ENCODE data around the gene FOXL1.

Gene FOXL1

GRCh38 chr16:86549076-86549892, 29.1 kb upstream of the FOXL1 start:
- no peak for DNase-seq

DNA sequence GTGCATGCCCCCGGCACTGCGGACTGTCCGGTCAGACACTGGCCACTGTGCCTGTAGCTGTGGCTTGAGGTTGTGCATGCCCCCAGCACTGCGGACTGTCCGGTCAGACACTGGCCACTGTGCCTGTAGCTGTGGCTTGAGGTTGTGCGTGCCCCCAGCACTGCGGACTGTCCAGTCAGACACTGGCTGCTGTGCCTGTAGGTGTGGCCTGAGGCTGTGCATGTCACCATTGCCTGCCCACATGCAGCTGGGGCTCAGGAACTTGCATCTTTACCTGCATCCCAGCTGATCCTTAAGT, 28.5 kb upstream of the FOXL1 start:
- DNase-seq, result no peak

GRCh38 chr16:86550281-86550680, 28.1 kb upstream of the FOXL1 start:
- DNase-seq, result no peak

DNA sequence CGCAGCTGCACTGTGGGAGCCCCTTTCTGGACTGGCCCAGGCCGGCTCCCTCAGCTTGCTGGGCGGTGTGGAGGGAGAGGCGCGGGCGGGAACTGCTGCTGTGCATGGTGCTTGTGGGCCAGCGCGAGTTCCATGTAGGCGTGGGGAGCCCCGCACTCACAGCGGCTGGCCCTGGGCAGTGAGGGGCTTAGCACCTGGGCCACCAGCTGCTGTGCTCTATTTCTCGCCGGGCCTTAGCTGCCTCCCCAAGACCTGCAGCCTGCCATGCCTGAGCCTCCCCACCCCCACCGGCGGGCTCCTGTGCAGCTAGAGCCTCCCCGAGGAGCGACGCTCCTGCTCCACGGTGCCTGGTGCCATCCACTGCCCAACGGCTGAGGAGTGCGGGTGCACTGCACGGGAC, 25.0 kb upstream of the FOXL1 start:
- DNase-seq, result no peak

DNA sequence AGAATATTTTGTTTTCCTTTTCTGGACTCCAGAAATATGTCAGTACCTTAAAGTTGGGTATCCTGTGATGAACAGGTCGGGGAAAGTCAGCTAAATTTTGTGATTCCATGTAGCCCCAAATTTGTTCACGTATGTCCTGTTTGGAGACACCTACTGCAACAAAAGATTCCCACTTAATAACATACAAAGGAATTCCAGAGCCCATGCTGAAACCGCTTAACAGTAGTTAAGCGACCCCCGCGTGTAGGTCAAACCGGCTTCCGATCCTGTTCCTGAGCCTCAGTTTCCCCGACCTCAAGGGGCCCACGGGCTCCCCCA, 23.8 kb upstream of the FOXL1 start:
- DNase-seq, result no peak

DNA sequence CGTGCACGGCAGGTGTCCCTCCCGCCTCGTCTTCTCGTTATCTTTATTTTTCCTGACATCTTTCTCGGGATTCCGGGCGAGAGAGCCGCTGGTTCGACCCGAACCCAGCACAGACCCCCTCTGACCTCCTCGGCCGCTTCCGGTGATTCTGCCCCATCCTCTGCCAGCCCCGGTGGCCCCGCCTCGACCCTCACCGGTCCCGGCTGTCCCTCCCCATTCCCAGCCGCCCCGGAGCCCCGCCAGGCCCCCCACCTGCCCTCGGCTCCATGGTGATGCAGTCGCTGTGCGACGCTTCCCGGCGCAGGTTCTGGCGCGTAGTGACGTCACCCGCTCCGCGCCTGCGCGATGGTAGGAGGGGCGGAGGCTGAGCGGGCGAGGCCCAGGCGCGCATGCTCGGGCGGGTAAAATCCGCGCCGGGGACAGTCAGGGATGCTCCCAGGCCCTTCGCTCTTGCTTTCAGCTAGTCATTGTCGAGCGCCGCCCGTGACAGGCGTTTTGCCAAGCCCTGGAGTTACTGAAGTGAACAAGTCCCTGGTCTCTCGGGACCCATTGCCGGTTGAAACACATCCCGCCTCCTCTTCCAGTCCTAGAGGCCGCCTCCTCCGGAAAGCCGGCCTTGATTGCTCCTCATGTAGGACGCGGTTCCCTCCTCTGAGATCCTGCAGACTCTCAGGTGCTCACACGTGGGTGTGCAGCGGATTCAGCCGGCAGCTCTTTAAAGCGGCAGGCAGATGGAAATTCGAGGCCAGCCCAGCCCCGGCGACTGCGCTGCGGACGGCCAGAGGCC, 23.2 kb upstream of the FOXL1 start, which contains the start of gene MTHFSD:
TSS of gene MTHFSD (minus strand) at position 319 of the 787 bp plus-strand sequence. CDS start at position 268, 51 bp downstream.
- DNase-seq, result peak; percentile 98

DNA sequence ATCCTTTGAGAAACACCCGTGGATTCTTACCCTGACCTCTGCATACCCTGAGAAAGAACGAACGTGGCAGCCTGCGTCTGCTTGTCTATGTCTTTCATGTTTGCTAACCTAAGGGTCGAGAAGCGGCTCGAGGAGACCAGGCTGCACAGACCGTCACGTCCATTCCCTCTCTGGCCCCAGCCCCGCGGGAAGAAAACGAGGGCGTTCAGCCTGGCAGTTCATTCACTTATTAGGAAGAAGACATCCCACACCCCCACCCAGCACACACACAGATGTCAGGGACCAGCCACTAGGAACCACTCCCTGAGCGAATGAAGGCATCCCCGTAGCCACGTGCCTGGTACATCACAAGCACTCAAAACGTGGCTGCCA, 22.7 kb upstream of the FOXL1 start:
- DNase-seq, result no peak

DNA sequence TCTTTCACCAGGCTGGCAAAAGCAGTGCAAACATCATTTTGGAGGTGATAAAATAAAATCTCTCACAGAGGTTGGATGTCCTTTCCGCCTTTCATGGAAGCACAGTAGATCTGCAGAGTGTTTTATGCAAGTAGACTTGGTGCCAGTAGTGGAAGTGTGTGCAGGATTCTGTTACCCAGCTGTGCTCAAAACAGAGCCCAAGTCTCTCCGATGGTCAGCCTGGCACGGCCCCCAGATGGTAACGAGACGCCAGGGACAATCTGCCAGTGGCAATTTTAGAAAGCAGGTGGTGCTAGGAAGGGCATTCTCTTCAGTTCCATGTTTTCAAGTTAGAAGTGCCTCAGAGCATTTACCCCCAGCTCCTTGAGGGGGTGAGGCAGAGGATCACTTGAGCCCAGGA, 21.8 kb upstream of the FOXL1 start:
- no peak for DNase-seq

DNA sequence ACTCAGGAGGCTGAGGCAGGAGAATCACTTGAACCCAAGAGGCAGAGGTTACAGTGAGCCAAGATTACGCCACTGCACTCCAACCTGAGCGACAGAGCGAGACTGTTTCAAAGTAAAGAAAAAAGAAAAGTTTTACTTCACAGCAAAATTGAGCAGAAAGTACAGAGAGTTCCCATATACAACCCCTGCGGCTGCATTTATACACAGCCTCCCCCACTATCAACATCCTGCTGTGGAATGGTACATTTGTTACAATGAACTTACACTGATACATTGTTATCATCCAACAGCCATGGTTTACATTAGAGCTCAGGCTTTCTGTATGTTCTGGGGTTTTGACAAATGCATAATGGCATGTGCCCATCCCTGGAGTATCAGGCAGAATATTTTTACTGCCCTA, 20.8 kb upstream of the FOXL1 start:
- no peak for DNase-seq

GRCh38 chr16:86558355-86559193, 19.8 kb upstream of the FOXL1 start:
- DNase-seq, result no peak

DNA sequence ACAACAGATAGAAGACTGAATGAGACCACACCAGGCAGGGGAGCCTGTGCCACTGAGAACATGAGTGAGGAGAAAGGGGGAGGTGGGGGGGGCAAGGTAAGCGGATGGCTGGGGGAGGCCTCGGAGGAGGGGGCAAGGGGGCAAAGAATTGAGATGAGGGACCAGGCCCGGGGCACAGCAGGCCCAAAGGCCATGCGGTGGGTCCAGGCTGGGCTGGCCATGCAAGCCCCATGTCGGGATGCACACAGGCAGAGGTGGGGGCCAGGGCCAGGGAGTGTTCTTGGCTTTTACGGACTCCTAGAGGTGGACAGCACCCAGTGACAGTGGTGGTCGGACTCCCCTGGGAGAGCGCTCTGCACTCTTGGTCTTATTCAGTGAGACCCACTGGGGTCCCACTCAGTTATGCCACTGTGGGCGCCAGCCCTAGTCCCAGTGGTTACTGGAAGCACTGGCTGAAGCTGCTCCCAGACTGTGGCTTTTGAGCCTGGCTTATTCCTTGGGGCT, 18.5 kb upstream of the FOXL1 start:
- DNase-seq, result no peak

DNA sequence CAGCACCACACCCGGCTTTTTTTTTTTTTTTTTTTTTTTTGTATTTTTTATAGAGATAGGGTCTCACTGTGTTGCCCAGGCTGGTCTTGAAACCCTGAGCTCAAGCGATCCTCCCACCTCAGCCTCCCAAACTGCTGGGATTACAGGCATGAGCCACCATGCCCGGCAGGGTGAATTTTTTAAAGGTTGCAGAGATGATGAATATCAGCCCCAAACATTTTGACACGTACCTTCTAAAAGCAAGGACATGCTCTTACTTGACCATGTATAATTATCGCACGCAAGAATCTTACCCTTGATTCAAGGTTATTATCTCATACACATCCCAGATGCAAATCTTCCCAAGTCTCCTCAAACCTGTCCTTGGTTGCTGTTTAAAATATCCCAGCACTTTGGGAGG, 16.0 kb upstream of the FOXL1 start:
- DNase-seq, result no peak

DNA sequence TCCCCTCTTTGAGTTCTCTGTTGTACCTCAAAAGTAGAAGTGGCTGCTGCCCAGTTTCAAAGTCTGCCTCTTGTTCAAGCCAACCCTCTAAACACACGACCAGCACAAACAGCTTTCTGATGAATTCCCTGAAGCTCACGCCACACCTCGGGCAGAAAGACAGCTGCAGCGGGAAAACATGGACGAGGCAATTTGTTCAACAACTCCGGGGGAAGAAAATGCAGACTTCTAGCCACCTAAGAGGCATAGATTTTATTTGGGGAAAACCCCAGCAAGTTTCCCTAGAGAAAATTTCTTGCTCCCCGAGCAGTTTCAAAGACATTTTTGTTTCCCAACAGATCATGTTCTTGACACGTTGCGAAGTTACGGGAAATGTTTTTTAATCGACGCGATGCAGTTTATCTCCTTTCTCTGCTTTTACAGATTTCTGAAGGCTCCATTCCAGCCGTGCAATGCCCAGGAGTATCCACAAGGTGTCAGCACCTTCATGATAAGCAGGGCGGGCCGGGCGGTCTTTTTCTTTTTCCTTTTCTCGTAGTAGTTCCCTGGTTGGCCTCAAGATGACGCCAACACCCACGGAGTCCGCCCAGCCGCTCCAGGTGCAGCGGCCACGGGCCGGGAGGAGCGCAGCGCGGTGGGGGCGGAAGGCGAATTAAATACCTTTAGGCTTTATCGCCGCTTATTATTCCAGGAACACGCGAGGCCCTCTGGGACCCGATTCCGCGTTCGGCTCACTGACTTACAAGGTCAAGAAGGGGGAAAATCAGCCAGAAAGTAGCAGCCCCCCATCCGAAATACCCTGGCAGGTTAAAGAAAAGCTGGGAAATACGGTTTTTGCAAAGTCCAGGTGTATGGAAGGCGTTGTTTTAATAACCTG, 14.6 kb upstream of the FOXL1 start:
- peak; percentile 80 for DNase-seq

DNA sequence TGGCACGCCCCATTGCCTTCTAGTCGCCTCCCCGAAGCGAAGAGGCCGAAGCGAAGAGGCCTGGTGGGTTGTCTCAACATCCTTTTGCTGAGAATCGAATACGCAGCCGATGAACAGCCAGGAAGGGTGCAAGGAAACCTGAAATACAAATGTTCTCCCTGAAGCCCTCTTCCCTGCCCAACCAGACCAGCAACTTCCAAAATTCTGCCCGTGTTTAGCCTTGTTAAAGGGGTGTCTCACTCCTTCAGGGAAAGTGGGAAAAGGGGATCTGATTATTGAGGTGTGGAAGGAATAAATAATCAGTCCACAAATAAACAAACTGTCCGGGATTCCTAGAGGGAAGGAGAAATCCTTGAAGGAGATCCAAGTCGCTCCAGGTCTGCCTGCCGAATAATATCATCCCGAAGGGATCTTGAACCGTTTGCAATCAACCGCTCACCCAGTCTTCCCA, 13.1 kb upstream of the FOXL1 start:
- DNase-seq, result no peak

- DNase-seq, result no peak
Observed at GRCh38 chr16:86565644-86566511, 12.5 kb upstream of the FOXL1 start.

- no peak for DNase-seq
Observed at GRCh38 chr16:86566601-86566965, 11.8 kb upstream of the FOXL1 start, which contains the start of gene FOXC2. Gene FOXC2 (plus strand): TSS chr16:86566829. CDS start chr16:86567336, 507 bp downstream.

- DNase-seq, result no peak
Observed at GRCh38 chr16:86566966-86567700, 11.2 kb upstream of the FOXL1 start.

- no peak for DNase-seq
Observed at GRCh38 chr16:86567701-86568581, 10.4 kb upstream of the FOXL1 start.

Measured in activated CD4-positive, CD25-positive, alpha-beta regulatory T cell treated with anti-CD3 and anti-CD28 coated beads, Interleukin-2, amount 50 U/mL, for 72 hours (primary cell).